OCI-LY3 (cell line): ENCODE data around the gene SFXN1.

ENCODE experiments used
- H2AFZ ChIP-seq: fragments of 200-600, 300-600 bp; shearing (Covaris generic); 2 replicates; pipeline ENCODE4 v1.6.0; 2014; ENCODE audit warnings: antibody characterized with exemption, low read depth, low read length
- H3K27ac ChIP-seq: fragments of 200-600, 300-600 bp; sonication (generic); 2 replicates; pipeline ENCODE4 v1.5.1; 2014; ENCODE audit warnings: mild to moderate bottlenecking, low read length, moderate library complexity, mixed read lengths
- H3K27me3 ChIP-seq: fragments of 200-600, 300-600 bp; sonication (generic); 2 replicates; pipeline ENCODE4 v1.6.1; 2014; ENCODE audit warnings: low read depth, low read length, mixed read lengths
- H3K36me3 ChIP-seq: fragments of 200-600, 300-600 bp; sonication (generic); replicated peaks from 2 replicates; pipeline ENCODE3; 2014; ENCODE audit warnings: low read depth, low read length, mixed read lengths
- H3K4me1 ChIP-seq: fragments of 300-600, 200-600 bp; sonication (generic); 2 replicates; pipeline ENCODE4 v1.6.1; 2014; ENCODE audit warnings: low read length, mixed read lengths
- H3K4me2 ChIP-seq: fragments of 200-600, 300-600 bp; sonication (generic); 2 replicates; pipeline ENCODE4 v1.6.1; 2014; ENCODE audit warnings: low read length, mixed read lengths
- H3K4me3 ChIP-seq: fragments of 300-600, 200-600 bp; sonication (generic); 2 replicates; pipeline ENCODE4 v1.5.1; 2014; ENCODE audit warnings: antibody characterized with exemption, mild to moderate bottlenecking, low read length, moderate library complexity
- H3K79me2 ChIP-seq: fragments of 300-600, 200-600 bp; shearing (Covaris generic); 2 replicates; pipeline ENCODE4 v1.6.1; 2014; ENCODE audit warnings: mild to moderate bottlenecking, low read length, mixed read lengths
- H3K9ac ChIP-seq: fragments of 300-600, 200-600 bp; shearing (Covaris generic); 2 replicates; pipeline ENCODE4 v1.6.0; 2014; ENCODE audit warnings: mild to moderate bottlenecking, low read length, moderate library complexity
- H3K9me3 ChIP-seq: fragments of 200-600, 300-600 bp; shearing (Covaris generic); 2 replicates; pipeline ENCODE4 v1.6.1; 2014; ENCODE audit warnings: low read length, mixed read lengths; ENCODE audit not compliant: insufficient read depth
- H4K20me1 ChIP-seq: fragments of 200-600, 300-600 bp; sonication (generic); 2 replicates; pipeline ENCODE4 v1.6.1; 2016; ENCODE audit warnings: low read length, mixed read lengths; ENCODE audit not compliant: insufficient read depth
- EZH2phosphoT487 ChIP-seq: fragments of 200-600 bp; shearing (Covaris generic); IDR thresholded peaks from 2 replicates; pipeline ENCODE4 v1.6.1; 2018; ENCODE audit warnings: antibody characterized with exemption, mixed run types, low read depth
- TF ChIP-seq, protein P1 (sequence below): fragments of 200-600, 300-600 bp; sonication (generic); IDR thresholded peaks from 2 replicates; pipeline ENCODE4 v1.5.1; 2014; ENCODE audit warnings: antibody characterized with exemption, low read length, low read depth

The SFXN1 gene

DNA sequence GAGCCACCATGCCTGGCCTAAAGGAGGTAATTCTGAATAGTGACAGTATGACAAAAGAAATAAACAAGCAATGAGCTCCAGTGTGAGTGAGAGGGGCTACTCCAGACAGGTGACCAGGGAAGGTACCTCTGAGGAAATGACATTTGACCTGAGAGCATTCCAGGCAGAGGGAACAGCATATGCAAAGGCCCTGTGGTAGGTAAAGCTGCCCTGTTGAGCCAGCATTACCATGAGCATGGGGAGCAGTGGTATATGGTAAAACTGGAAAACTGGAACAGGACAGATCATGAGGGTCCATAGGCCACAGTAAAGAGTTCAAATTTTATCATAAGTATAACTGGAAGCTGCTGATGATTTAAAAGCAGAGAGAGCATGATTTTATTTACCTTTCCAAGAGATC lies 6.0 kb upstream of the SFXN1 start:
- Histone ChIP-seq H3K4me3 (no peak overlapping the region), H3K79me2 (no peaks in the 10 kb centered on the region)

DNA sequence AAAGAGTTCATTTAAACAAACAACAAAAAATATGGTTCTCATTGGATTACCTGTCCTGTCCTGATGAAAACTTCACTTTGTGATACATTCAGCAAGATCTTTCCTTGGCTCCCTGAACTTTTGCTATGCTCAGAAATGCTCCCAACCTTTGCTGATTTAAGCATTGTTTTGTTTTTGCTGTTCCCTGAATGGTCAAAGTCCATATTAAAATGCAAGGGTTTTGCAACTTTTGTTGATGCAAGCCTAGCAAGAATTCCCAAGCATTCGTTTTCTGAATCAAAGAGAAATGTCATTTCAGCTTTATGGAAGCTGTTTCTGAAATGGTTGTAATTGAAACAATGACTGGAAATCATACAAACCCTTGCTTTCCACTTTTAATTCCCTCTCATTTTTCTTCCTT lies 3.1 kb upstream of the SFXN1 start:
- Histone ChIP-seq H3K4me1 (peaks cover 4% of the 10 kb centered on the region), H3K36me3 (peaks cover 5% of the 10 kb centered on the region), H2AFZ (no peak overlapping the region), H4K20me1 (peaks cover 7% of the 10 kb centered on the region), H3K79me2 (peaks cover 19% of the 10 kb centered on the region), H3K4me2 (no peak overlapping the region), H3K27ac (no peak overlapping the region), H3K9me3 (no peaks in the 10 kb centered on the region), H3K27me3 (peaks cover 32% of the 10 kb centered on the region), H3K9ac (no peak overlapping the region), H3K4me3 (no peak overlapping the region)
- TF ChIP-seq, protein P1, sequence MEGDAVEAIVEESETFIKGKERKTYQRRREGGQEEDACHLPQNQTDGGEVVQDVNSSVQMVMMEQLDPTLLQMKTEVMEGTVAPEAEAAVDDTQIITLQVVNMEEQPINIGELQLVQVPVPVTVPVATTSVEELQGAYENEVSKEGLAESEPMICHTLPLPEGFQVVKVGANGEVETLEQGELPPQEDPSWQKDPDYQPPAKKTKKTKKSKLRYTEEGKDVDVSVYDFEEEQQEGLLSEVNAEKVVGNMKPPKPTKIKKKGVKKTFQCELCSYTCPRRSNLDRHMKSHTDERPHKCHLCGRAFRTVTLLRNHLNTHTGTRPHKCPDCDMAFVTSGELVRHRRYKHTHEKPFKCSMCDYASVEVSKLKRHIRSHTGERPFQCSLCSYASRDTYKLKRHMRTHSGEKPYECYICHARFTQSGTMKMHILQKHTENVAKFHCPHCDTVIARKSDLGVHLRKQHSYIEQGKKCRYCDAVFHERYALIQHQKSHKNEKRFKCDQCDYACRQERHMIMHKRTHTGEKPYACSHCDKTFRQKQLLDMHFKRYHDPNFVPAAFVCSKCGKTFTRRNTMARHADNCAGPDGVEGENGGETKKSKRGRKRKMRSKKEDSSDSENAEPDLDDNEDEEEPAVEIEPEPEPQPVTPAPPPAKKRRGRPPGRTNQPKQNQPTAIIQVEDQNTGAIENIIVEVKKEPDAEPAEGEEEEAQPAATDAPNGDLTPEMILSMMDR = no peak
- no peak for TF ChIP-seq EZH2phosphoT487

More for the DNA sequence above, 6.0 kb upstream of the SFXN1 start:
- no peak overlapping the region for H2AFZ ChIP-seq
- H3K9ac ChIP-seq = no peak overlapping the region
- H3K36me3 ChIP-seq = no peaks in the 10 kb centered on the region
- TF ChIP-seq, protein P1 = no peak
- no peak for TF ChIP-seq EZH2phosphoT487
- no peaks in the 10 kb centered on the region for H3K9me3 ChIP-seq
- no peak overlapping the region for H3K4me2 ChIP-seq
- no peak overlapping the region for H3K27ac ChIP-seq
- H3K27me3 ChIP-seq = peaks cover 46% of the 10 kb centered on the region
- H4K20me1 ChIP-seq = no peaks in the 10 kb centered on the region
- no peaks in the 10 kb centered on the region for H3K4me1 ChIP-seq

DNA sequence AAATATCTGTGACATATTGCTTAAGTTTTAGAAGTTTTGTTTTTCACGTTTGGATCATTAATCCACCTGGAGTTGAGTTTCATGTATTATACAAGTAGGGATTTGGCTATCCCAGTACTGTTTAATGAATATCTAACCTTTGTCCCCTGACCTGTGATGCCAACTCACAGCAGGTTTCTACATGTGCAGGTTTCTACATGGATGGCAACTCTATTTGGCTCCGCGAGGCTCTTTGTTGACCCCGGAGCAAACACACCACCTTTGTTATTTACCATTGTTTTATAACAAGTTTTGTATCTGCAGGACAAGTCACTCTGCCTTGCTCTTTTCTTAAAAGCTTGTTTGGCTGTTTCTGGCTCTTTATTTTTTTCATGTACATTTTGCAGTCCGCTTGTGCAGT lies 920 bp upstream of the SFXN1 start:
- Histone ChIP-seq H3K4me2 (no peak overlapping the region), H3K27ac (no peak overlapping the region), H2AFZ (no peak overlapping the region)

DNA sequence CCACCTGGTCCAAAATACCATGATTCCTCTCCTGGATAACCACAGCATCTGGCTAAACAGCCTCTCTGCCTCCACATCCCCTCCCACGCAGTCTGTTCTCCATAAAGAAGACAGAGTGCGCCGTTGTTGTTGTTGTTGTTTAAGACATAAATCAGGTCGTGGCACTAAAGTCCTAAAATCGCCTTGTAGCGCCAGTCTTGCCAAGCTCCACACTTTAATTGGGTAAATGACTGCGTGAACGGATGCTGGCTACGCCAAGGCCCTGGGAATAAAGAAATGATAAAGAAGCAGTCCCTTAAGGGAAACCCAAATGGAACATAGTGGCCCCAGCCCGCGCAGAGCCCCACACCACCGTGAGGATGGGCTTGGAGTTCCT lies 364 bp upstream of the SFXN1 start:
- Histone ChIP-seq H3K27ac (no peak overlapping the region), H3K9me3 (no peaks in the 10 kb centered on the region), H3K27me3 (peaks cover 32% of the 10 kb centered on the region), H3K4me3 (peak overlapping the region; percentile 92), H3K4me1 (peaks cover 10% of the 10 kb centered on the region), H3K4me2 (peak overlapping the region; percentile 97), H3K79me2 (peaks cover 46% of the 10 kb centered on the region), H3K36me3 (peaks cover 32% of the 10 kb centered on the region), H4K20me1 (peaks cover 35% of the 10 kb centered on the region), H2AFZ (peak overlapping the region; percentile 99), H3K9ac (peak overlapping the region; percentile 98)
- TF ChIP-seq, protein P1 = no peak
- no peak for TF ChIP-seq EZH2phosphoT487

More for the DNA sequence above, 920 bp upstream of the SFXN1 start:
- Histone ChIP-seq H3K4me3 (no peak overlapping the region), H3K9me3 (no peaks in the 10 kb centered on the region), H3K27me3 (peaks cover 32% of the 10 kb centered on the region), H3K79me2 (peaks cover 41% of the 10 kb centered on the region), H3K9ac (no peak overlapping the region), H3K36me3 (peaks cover 26% of the 10 kb centered on the region), H3K4me1 (peaks cover 10% of the 10 kb centered on the region), H4K20me1 (peaks cover 29% of the 10 kb centered on the region)
- TF ChIP-seq EZH2phosphoT487 = no peak
- TF ChIP-seq, protein P1 = no peak
